ENCODE results near the gene OR6C1.
"Not testable (repeated sequence)": the region's sequence is repeated elsewhere in the genome, so short reads cannot be mapped to it uniquely, and the experiment has no call there.

The OR6C1 gene

DNA sequence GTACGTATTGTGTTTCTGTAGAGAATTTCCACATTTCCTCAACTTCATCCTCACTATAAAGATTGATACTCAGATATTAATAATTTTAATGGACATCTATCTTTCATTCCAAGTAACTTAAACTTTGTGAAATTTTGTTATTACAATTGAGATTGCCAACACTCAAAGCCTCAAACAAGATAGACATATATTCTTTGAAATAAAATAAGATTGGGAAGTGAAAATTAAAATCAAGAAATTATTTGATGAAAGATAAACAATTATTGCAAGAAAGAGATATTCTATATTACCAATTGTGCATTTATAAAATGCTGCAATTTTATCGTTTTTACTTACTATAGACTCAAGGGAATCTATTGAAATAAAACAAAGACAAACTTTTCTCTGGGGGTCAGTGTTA, 17.7 kb upstream of the OR6C1 start, which contains the start of gene OR6C6:
OR6C6 (minus strand) TSS at position 101 of the 400 bp plus-strand sequence. CDS start 1,337 bp downstream, outside the sequence.
- no peak for DNase-seq (ENCODE audit: low read depth in 1 of 2, low spot score in 1 of 2)
- no peak within 1 kb of the TSS for H3K27ac ChIP-seq (replicated peaks)
- no peaks in the 10 kb centered on the region for H3K27me3 ChIP-seq (ENCODE audit: insufficient read depth, poor library complexity, severe bottlenecking)
- TF ChIP-seq GABPA (IDR thresholded peaks at IDR 0.05; ENCODE audit: low read depth): no peak
- no peak for TF ChIP-seq POLR2AphosphoS5 (IDR thresholded peaks at IDR 0.05; ENCODE audit: low read depth)
- TF ChIP-seq, protein P1, sequence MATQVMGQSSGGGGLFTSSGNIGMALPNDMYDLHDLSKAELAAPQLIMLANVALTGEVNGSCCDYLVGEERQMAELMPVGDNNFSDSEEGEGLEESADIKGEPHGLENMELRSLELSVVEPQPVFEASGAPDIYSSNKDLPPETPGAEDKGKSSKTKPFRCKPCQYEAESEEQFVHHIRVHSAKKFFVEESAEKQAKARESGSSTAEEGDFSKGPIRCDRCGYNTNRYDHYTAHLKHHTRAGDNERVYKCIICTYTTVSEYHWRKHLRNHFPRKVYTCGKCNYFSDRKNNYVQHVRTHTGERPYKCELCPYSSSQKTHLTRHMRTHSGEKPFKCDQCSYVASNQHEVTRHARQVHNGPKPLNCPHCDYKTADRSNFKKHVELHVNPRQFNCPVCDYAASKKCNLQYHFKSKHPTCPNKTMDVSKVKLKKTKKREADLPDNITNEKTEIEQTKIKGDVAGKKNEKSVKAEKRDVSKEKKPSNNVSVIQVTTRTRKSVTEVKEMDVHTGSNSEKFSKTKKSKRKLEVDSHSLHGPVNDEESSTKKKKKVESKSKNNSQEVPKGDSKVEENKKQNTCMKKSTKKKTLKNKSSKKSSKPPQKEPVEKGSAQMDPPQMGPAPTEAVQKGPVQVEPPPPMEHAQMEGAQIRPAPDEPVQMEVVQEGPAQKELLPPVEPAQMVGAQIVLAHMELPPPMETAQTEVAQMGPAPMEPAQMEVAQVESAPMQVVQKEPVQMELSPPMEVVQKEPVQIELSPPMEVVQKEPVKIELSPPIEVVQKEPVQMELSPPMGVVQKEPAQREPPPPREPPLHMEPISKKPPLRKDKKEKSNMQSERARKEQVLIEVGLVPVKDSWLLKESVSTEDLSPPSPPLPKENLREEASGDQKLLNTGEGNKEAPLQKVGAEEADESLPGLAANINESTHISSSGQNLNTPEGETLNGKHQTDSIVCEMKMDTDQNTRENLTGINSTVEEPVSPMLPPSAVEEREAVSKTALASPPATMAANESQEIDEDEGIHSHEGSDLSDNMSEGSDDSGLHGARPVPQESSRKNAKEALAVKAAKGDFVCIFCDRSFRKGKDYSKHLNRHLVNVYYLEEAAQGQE (IDR thresholded peaks at IDR 0.05; ENCODE audit: insufficient replicate concordance, low read depth): no peak
- TF ChIP-seq CTCF (IDR thresholded peaks at IDR 0.05; ENCODE audit: insufficient read depth, low read length): no peak
- no peak for TF ChIP-seq SPI1 (IDR thresholded peaks at IDR 0.05; ENCODE audit: borderline replicate concordance, low read depth)
- no peak within 1 kb of the TSS for H3K4me3 ChIP-seq (replicated peaks; ENCODE audit: insufficient read depth, low read length)

GRCh38 chr12:55320201-55320600, 6.1 kb downstream of the OR6C1 start:
- H3K27me3 ChIP-seq (ENCODE audit: insufficient read depth, poor library complexity, severe bottlenecking): no peaks in the 10 kb centered on the region
- no peak for DNase-seq (ENCODE audit: low read depth in 1 of 2, low spot score in 1 of 2)
- H3K27ac ChIP-seq (replicated peaks): no peak overlapping the region
- no peak overlapping the region for H3K4me3 ChIP-seq (replicated peaks; ENCODE audit: insufficient read depth, low read length)
- TF ChIP-seq, protein P1 (IDR thresholded peaks at IDR 0.05; ENCODE audit: insufficient replicate concordance, low read depth): no peak
- no peak for TF ChIP-seq GABPA (IDR thresholded peaks at IDR 0.05; ENCODE audit: low read depth)
- no peak for TF ChIP-seq CTCF (IDR thresholded peaks at IDR 0.05; ENCODE audit: insufficient read depth, low read length)
- TF ChIP-seq POLR2AphosphoS5 (IDR thresholded peaks at IDR 0.05; ENCODE audit: low read depth): no peak
- no peak for TF ChIP-seq SPI1 (IDR thresholded peaks at IDR 0.05; ENCODE audit: borderline replicate concordance, low read depth)

DNA sequence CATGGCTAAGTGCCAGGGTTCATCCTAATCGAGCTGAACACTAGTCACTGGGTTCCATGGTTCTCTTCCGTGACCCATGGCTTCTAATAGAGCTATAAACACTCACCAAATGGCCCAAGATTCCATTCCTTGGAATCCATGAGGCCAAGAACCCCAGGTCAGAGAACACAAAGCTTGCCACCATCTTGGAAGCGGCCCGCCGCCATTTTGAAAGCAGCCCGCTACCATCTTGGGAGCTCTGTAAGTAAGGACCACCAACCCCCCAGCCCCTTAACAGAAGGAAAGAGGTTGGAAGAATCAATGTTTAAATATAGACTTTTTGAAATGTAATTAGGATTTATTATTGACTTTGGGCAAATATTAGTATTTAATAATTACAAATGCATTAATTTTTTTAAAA, 11.7 kb downstream of the OR6C1 start:
- not testable (repeated sequence) for H3K27ac ChIP-seq (replicated peaks); DNase-seq (ENCODE audit: low read depth in 1 of 2, low spot score in 1 of 2); H3K27me3 ChIP-seq (ENCODE audit: insufficient read depth, poor library complexity, severe bottlenecking); H3K4me3 ChIP-seq (replicated peaks; ENCODE audit: insufficient read depth, low read length)

- Histone ChIP-seq H3K27ac (replicated peaks) (no peak within 1 kb of the TSS), H3K27me3 (ENCODE audit: insufficient read depth, poor library complexity, severe bottlenecking) (peaks cover 4% of the 10 kb centered on the region), H3K4me3 (replicated peaks; ENCODE audit: insufficient read depth, low read length) (no peak within 1 kb of the TSS)
- TF ChIP-seq, protein P1 (IDR thresholded peaks at IDR 0.05; ENCODE audit: insufficient replicate concordance, low read depth): no peak
- TF ChIP-seq GABPA (IDR thresholded peaks at IDR 0.05; ENCODE audit: low read depth) (no peak), CTCF (IDR thresholded peaks at IDR 0.05; ENCODE audit: insufficient read depth, low read length) (no peak), POLR2AphosphoS5 (IDR thresholded peaks at IDR 0.05; ENCODE audit: low read depth) (no peak), SPI1 (IDR thresholded peaks at IDR 0.05; ENCODE audit: borderline replicate concordance, low read depth) (no peak)
- no peak for DNase-seq (ENCODE audit: low read depth in 1 of 2, low spot score in 1 of 2)
Observed at GRCh38 chr12:55330446-55330845, 16.3 kb downstream of the OR6C1 start, which contains the start of gene OR6C3. Gene OR6C3, plus strand, starts transcription at chr12:55330746. Its CDS starts 955 bp downstream, at chr12:55331701.

All from HL-60 (cell line).